MCF 10A (cell line): ENCODE results near the gene LRMDA. TPM values are rescaled to one million over a fixed set of nuclear protein-coding genes. Genes with fewer than 3 reads are reported as not detected.

Experiments
- BruUV-seq: library from RNA; stranded (reverse); fragments of 400-500 nt; replicated peaks from 2 replicates; lab custom pipeline; 2021; lab: Mats Ljungman, UMichigan
- CTCF ChIA-PET: fragments of 300-600 bp; sonication (Branson Sonifier 250); formaldehyde crosslinking; extraction: SDS; loops from one replicate; lab custom pipeline; 2021; ENCODE audit warnings: antibody characterized with exemption, inconsistent platforms; lab: Yijun Ruan, JAX
- POLR2A ChIA-PET: fragments of 300-600, 350-650 bp; sonication (Branson Sonifier 250); formaldehyde crosslinking; extraction: SDS; loops from one replicate; lab custom pipeline; 2020; ENCODE audit warnings: antibody characterized with exemption, inconsistent platforms; lab: Yijun Ruan, JAX
- DNase-seq: peaks from one replicate; pipeline ENCODE4 v3.0.0-alpha.2; 2018; ENCODE audit not compliant: unreplicated experiment
- H3K27ac Mint-ChIP-seq: one replicate; pipeline ENCODE4 v1.8.0; 2022; ENCODE audit warnings: mild to moderate bottlenecking, low read depth, mixed read lengths; ENCODE audit not compliant: unreplicated experiment
- H3K27me3 Mint-ChIP-seq: one replicate; pipeline ENCODE4 v1.8.0; 2022; ENCODE audit warnings: mixed read lengths; ENCODE audit not compliant: insufficient read depth, unreplicated experiment
- H3K36me3 Mint-ChIP-seq: one replicate; pipeline ENCODE4 v1.8.0; 2022; ENCODE audit warnings: mild to moderate bottlenecking, moderate library complexity, mixed read lengths; ENCODE audit not compliant: insufficient read depth, unreplicated experiment
- H3K4me1 Mint-ChIP-seq: one replicate; pipeline ENCODE4 v1.8.0; 2022; ENCODE audit warnings: mixed read lengths; ENCODE audit not compliant: insufficient read depth, unreplicated experiment
- H3K4me3 Mint-ChIP-seq: one replicate; pipeline ENCODE4 v1.8.0; 2022; ENCODE audit warnings: mild to moderate bottlenecking, moderate library complexity, mixed read lengths; ENCODE audit not compliant: unreplicated experiment
- H3K9me3 Mint-ChIP-seq: one replicate; pipeline ENCODE4 v1.8.0; 2022; ENCODE audit warnings: mixed read lengths; ENCODE audit not compliant: unreplicated experiment
- CTCF ChIP-seq: fragments of 200-600 bp; IDR thresholded peaks from one replicate; pipeline ENCODE4 v1.8.0; 2022; ENCODE audit warnings: antibody characterized with exemption, mild to moderate bottlenecking; ENCODE audit not compliant: unreplicated experiment
- intact Hi-C: fragments of 100-400 bp; cut with micrococcal nuclease; formaldehyde crosslinking; loops from 2 replicates; pipeline ENCODE4 v1.14.1; 2022
- total RNA-seq: library from RNA; stranded (reverse); gene quantifications from 2 replicates; pipeline ENCODE4 v1.2.3, GENCODE V29; 2022

The LRMDA gene
- total RNA-seq, 1 experiment from 2014 or later, result not detected

- POLR2A ChIA-PET, result no interaction called here
- no TSS peak for BruUV-seq
Measured at GRCh38 chr10:75606203-75606779, 174.9 kb downstream of the LRMDA start.

GRCh38 chr10:75607576-75607975 lies 176.2 kb downstream of the LRMDA start:
- Mint-ChIP-seq H3K27me3 (peaks cover 12% of the 10 kb centered on the region), H3K36me3 (no peaks in the 10 kb centered on the region), H3K4me1 (no peaks in the 10 kb centered on the region), H3K27ac (no peak overlapping the region), H3K9me3 (no peaks in the 10 kb centered on the region), H3K4me3 (no peak overlapping the region)
- intact Hi-C loops, result no loop called here
- TF ChIP-seq CTCF, result no peak
- ChIA-PET POLR2A (no interaction called here), CTCF (no interaction called here)
- no peak for DNase-seq
- BruUV-seq, result no TSS peak

More at GRCh38 chr10:75606203-75606779, 174.9 kb downstream of the LRMDA start:
- Mint-ChIP-seq H3K27me3 (peaks cover 12% of the 10 kb centered on the region), H3K27ac (no peak overlapping the region), H3K36me3 (no peaks in the 10 kb centered on the region), H3K4me1 (no peaks in the 10 kb centered on the region), H3K9me3 (no peaks in the 10 kb centered on the region), H3K4me3 (no peak overlapping the region)
- TF ChIP-seq CTCF, result no peak
- no peak for DNase-seq
- intact Hi-C loops, result no loop called here
- CTCF ChIA-PET, result no interaction called here

- no peak for DNase-seq
- H3K27ac Mint-ChIP-seq, result no peak overlapping the region
- peaks cover 16% of the 10 kb centered on the region for H3K27me3 Mint-ChIP-seq
- H3K4me3 Mint-ChIP-seq, result no peak overlapping the region
- BruUV-seq, result no TSS peak
- no peaks in the 10 kb centered on the region for H3K4me1 Mint-ChIP-seq
- ChIA-PET CTCF (no interaction called here), POLR2A (interaction anchor here (0.6 kb wide), 1 partner anchor 12 kb away, joined by 4 read pairs; no protein-coding TSS in a partner anchor)
- TF ChIP-seq CTCF, result no peak
- intact Hi-C loops, result no loop called here
- H3K9me3 Mint-ChIP-seq, result no peaks in the 10 kb centered on the region
- no peaks in the 10 kb centered on the region for H3K36me3 Mint-ChIP-seq
Measured at GRCh38 chr10:75610183-75610582, 178.8 kb downstream of the LRMDA start.

- no TSS peak for BruUV-seq
- H3K4me3 Mint-ChIP-seq, result no peak overlapping the region
- intact Hi-C loops, result no loop called here
- H3K4me1 Mint-ChIP-seq, result no peaks in the 10 kb centered on the region
- ChIA-PET CTCF (interaction anchor here (0.5 to 0.6 kb wide), 2 partner anchors 25 to 1287 kb away, joined by 3 to 6 read pairs; no protein-coding TSS in a partner anchor), POLR2A (no interaction called here)
- no peak overlapping the region for H3K27ac Mint-ChIP-seq
- no peak for DNase-seq
- no peaks in the 10 kb centered on the region for H3K36me3 Mint-ChIP-seq
- H3K27me3 Mint-ChIP-seq, result peaks cover 16% of the 10 kb centered on the region
- no peaks in the 10 kb centered on the region for H3K9me3 Mint-ChIP-seq
- no peak for TF ChIP-seq CTCF
Measured at GRCh38 chr10:75611172-75611992, 180.0 kb downstream of the LRMDA start.
